HG02798 (cell line): ENCODE measurements around the gene FCN1.
"Not testable (repeated sequence)": the region's sequence is repeated elsewhere in the genome, so short reads cannot be mapped to it uniquely, and the experiment has no call there.

ENCODE experiments used
- ATAC-seq: cut with Tn5 transposase; IDR thresholded peaks from one replicate; pipeline ENCODE4 v1.9.1; 2021; ENCODE audit warnings: mild to moderate bottlenecking; ENCODE audit not compliant: unreplicated experiment, poor library complexity

FCN1 gene

GRCh38 chr9:134861595-134862334 lies 55.9 kb downstream of the FCN1 start:
- no peak for ATAC-seq

DNA sequence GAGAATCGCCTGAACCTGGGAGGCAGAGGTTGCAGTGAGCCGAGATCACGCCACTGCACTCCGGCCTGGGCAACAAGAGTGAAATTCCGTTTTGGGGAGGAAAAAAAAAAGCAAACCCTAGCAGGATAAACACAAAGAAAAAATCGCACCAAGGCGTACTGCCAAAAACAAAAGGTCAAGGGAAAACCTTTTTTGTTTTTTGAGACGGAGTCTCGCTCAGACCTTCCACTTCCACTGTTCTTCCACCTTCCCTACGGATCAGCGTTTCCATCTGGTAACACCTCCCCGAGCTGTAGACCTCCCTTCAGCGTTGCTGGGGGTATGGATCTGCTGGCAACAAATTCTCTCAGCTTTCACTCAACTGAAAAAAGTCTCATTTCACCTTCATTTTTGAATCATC lies 57.2 kb downstream of the FCN1 start:
- ATAC-seq, result no peak

DNA sequence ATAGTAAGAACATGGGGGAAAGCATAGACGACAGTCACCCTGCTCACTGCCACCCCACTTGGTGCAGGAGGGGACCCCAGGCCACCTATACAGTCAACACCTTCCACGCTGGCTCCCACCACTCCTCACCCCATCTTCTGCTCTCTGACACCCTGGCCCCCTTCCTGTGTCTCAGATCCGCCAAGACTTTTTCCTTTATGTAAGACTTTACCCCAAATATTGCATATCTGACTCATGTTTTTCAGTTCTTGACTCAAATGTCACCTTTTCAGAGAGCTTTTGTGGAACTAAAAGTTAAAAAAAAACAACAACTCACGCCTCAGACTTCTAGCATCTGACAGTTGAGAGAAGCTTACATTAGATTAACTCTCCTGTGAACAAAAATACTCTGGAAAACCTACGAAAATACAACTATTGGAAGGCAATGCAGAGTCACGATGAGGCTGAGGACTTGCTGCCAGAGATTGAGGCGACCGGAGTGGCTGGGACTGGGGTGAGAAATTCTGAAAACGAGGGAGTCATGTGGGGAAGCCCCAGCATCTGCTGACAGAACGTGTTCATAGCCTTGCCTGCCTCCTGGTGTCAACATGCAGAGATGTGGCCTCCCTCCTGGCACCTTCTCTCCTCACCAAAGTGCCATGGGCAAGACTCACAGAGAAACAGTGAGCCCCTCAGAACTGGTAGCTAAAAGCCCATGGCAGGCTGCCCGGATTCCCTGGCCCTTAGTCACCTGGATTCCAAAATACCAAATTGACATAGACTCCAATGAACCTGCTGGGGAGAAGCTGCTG lies 59.5 kb downstream of the FCN1 start:
- ATAC-seq, result peak; percentile 85

DNA sequence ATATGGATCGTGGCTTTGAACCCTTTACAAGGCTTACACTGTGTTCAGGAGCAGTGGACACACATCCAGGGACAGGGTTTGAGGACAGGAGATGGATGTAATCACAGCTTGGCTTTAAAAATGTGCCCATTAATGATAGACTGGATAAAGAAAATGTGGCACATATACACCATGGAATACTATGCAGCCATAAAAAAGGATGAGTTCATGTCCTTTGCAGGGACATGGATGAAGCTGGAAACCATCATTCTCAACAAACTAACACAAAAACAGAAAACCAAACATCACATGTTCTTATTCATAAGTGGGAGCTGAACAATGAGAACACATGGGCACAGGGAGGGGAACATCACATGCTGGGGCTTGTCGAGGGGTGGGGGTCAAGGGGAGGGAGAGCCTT lies 60.3 kb downstream of the FCN1 start:
- not testable (repeated sequence) for ATAC-seq

DNA sequence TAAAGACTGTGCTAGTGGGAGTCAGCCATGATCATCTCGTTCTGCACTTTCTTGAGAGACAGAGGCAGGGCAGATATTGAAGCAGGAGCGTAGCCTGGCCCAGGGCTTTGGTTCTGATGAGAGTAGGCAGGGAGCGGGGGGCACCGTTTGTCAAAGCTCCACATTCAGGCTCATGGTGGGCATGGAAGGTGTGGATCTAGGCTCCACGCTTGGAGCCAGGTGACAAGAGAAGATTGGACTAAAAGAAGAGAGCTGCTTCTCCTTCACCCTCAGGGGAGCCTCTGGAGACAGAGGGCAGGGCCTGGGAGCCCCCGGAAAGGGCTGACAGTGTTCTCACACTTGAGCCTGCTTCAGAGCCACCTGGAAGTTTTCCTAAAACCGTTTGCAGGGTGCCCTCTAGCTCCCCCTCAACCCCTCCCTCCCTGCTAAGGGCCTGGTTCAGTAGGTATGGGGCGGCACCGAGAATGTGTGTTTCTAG lies 61.8 kb downstream of the FCN1 start:
- no peak for ATAC-seq
